22Rv1 (cell line): ENCODE results near the gene GUCD1.

ENCODE experiments used
- H3K27ac ChIP-seq: fragments of 450-650 bp; 2 replicates; pipeline ENCODE4 v1.5.1; 2017
- ZFX ChIP-seq: fragments of 450-650 bp; IDR thresholded peaks from 2 replicates; pipeline ENCODE4 v1.6.1; 2017; ENCODE audit warnings: antibody characterized with exemption, borderline replicate concordance
- TF ChIP-seq, protein P1 (sequence below): fragments of 450-650 bp; IDR thresholded peaks from 2 replicates; pipeline ENCODE4 v1.5.1; 2017; ENCODE audit warnings: mild to moderate bottlenecking

Gene GUCD1

GRCh38 chr22:24595863-24596262, 40.9 kb upstream of the GUCD1 start:
- no peak for TF ChIP-seq ZFX
- TF ChIP-seq, protein P1, sequence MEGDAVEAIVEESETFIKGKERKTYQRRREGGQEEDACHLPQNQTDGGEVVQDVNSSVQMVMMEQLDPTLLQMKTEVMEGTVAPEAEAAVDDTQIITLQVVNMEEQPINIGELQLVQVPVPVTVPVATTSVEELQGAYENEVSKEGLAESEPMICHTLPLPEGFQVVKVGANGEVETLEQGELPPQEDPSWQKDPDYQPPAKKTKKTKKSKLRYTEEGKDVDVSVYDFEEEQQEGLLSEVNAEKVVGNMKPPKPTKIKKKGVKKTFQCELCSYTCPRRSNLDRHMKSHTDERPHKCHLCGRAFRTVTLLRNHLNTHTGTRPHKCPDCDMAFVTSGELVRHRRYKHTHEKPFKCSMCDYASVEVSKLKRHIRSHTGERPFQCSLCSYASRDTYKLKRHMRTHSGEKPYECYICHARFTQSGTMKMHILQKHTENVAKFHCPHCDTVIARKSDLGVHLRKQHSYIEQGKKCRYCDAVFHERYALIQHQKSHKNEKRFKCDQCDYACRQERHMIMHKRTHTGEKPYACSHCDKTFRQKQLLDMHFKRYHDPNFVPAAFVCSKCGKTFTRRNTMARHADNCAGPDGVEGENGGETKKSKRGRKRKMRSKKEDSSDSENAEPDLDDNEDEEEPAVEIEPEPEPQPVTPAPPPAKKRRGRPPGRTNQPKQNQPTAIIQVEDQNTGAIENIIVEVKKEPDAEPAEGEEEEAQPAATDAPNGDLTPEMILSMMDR, result no peak
- peak overlapping the region; percentile 76 for H3K27ac ChIP-seq

DNA sequence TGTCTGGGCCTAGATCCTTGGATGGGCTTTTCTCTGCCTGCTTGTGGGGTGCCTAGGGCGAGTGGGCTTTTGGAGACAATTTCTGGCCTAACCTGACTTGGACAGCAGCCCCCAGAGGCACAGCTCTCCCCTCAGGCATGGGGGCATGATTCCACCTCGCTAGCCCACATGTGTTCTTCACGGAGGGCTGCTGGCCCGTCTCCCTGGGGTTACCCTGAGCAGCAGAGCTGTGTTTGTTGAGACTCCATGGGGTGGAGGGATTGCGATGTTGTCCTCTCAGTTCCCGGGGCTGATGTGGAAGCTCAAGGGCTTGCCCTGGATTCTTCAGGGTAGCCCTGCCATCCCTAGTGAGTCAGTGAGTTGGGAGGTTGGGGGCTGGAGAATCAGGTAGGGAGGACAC, 40.3 kb upstream of the GUCD1 start:
- TF ChIP-seq, protein P1, result no peak
- no peak for TF ChIP-seq ZFX
- peak overlapping the region; percentile 76 for H3K27ac ChIP-seq

DNA sequence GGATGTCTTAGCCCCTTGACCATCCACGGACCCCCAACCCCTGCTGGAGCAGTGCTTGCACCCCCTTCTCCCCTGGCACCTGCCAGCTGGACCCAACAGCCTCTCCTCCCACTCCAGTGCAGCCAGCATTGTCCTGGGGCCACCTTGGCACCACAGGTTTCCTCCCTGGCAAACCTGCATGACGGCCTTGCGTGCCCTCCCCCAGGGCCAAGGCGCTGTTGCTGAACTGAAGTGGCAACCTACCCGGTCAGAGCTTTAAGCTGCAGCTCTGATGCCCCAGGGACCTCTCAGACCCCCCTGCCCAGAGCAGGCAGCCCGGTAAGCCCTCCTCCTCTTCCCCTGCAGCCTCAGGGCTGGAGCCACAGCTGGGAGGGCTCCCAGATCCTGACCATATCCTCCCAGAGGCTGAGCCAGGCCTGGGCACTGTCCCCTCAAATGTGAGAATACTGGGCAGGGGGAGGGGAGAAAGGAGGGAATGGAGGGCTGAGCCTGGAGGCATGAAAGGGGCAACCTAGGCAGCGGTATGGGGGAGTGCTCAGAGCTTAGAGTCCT, 39.7 kb upstream of the GUCD1 start:
- TF ChIP-seq ZFX, result no peak
- TF ChIP-seq, protein P1, result no peak
- H3K27ac ChIP-seq, result peak overlapping the region; percentile 76

GRCh38 chr22:24593836-24594568, 39.1 kb upstream of the GUCD1 start:
- no peak for TF ChIP-seq ZFX
- TF ChIP-seq, protein P1, result no peak
- peak overlapping the region; percentile 76 for H3K27ac ChIP-seq

- H3K27ac ChIP-seq, result peak overlapping the region; percentile 76
These were observed 38.6 kb upstream of the GUCD1 start for GRCh38 chr22:24593559-24593835.

GRCh38 chr22:24592851-24593558, 38.1 kb upstream of the GUCD1 start, which contains the start of gene LRRC75B:
Gene LRRC75B (minus strand): TSS chr22:24593073. CDS start chr22:24593039, 34 bp downstream.
- H3K27ac ChIP-seq, result peak within 1 kb of the TSS; percentile 76
- TF ChIP-seq, protein P1, result no peak
- TF ChIP-seq ZFX, result no peak

DNA sequence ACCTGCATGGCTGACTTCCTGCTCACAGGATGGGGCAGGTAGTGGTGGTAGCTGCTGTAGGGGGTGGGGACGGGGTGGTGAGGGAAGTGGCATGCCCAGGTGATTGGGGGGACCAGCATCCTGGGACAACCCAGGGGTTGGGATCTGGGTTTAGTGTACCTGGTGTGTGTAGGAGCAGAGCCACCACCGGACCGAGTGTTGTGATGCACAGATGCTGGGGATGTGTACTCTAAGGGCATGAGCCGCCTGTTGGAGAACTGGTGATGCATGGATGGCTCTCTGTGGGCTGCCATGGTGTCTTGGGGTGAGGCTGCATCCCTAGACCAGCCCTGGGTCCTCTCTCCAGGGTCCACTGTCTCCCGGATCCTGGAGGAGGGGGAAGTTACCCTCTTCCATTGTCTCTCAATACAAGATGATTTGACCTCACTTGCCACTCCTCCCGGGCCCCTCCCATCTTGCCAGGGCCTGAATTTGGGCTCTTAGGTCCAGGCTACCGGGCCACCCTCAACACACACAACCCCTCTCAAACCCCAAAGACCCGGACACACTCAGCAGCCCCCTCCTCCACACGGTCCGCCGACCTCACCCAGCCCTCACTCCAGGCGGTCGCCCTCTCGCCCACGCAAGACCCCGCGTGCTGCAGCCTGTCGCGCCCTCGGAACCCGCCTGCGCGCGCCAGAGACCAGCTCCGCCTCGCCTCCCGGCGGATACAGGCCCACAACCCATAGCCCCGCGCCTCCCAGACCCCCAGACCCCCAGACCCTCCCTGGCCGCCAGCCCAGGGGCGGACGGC, 37.3 kb upstream of the GUCD1 start:
- TF ChIP-seq ZFX, result no peak
- TF ChIP-seq, protein P1, result no peak
- peak overlapping the region; percentile 76 for H3K27ac ChIP-seq
